GM21723 (cell line): ENCODE data around the gene MAP4K5.

Source experiments
- ATAC-seq: cut with Tn5 transposase; IDR thresholded peaks from one replicate; pipeline ENCODE4 v1.9.1; 2021; ENCODE audit warnings: mild to moderate bottlenecking, moderate library complexity; ENCODE audit not compliant: unreplicated experiment

MAP4K5 gene

DNA sequence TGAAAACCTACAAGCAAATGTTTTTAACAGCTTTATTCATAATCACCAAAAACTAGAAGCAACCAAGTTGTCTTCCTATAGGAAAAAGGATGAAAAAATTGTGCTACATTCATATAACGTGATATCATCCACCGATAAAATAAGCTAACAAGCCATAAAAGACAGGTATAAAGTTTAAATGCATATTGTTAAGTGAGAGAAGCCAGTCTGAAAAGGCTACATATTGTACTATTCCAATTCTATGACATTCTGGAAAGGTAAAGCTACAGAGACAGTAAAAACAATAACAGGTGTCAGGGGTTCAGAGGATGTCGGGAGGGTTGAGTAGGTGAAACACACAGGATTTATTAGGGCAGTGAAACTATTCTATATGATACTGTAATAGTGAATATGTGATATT is 158.4 kb downstream of the MAP4K5 start:
- ATAC-seq: no peak

DNA sequence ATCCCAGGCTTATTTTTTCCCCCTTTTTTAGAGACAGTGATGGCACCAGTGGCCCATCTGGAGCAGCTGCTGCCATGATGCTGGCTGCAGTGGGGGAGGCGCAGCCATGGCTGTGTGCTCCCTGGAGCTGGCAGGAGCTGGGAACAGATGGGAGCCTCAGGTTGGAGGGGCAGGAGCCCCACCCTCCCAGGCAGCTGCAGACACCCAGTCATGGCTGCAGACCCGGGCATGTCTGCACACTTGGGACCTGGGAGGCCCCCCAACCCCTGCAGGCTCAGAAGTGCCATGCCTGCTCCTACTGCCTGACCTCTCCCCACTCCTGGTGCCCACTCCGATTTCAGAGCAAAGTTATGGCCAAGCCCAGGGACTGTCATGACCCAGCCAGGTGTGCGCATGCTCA is 160.8 kb downstream of the MAP4K5 start:
- no peak for ATAC-seq
